ENCODE results near the gene WASHC4.
"Not testable (repeated sequence)": the region's sequence is repeated elsewhere in the genome, so short reads cannot be mapped to it uniquely, and the experiment has no call there.

WASHC4 gene

GRCh38 chr12:105085501-105085900, 22.0 kb upstream of the WASHC4 start:
- intact Hi-C loops (cut with DNase I; ENCODE audit: low total_unique reads): no loop called here

DNA sequence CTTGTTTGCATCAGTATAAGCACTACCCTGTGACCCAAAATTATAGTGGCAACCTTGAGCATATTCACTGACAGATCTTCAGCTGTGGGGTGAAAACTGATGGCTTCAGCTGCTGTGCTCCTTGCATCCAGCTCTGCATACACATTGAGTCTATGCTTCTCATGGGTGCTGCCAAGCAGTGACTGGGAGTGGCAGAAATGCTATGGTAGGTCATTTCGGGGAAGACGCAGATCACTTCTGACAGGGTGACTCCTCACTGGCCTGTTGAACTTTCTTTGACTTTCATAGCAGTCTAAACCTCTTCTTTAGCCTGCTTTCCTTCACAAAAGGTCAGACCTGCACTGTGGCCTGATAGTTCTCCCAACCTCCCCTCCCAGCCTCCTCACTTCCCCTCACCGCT, 17.7 kb upstream of the WASHC4 start:
- no peaks in the 10 kb centered on the region for H3K27me3 ChIP-seq
- no peak overlapping the region for H3K4me3 ChIP-seq
- no peak overlapping the region for H3K27ac ChIP-seq
- no peak for DNase-seq
- H3K9me3 ChIP-seq: no peaks in the 10 kb centered on the region
- no peak for TF ChIP-seq CTCF (IDR thresholded peaks at IDR 0.05)
- H3K4me1 ChIP-seq: peaks cover 0 to under 1% (median 0%) of the 10 kb centered on the region in 4 donors
- intact Hi-C loops (cut with DNase I; ENCODE audit: low total_unique reads): no loop called here
- H3K36me3 ChIP-seq: no peaks in the 10 kb centered on the region

More at GRCh38 chr12:105085501-105085900, 22.0 kb upstream of the WASHC4 start:
- H3K27me3 ChIP-seq: no peaks in the 10 kb centered on the region
- no peaks in the 10 kb centered on the region for H3K36me3 ChIP-seq
- DNase-seq: no peak
- peaks cover 0 to 21% (median 7%) of the 10 kb centered on the region in 4 donors for H3K4me1 ChIP-seq
- H3K4me3 ChIP-seq: no peak overlapping the region
- no peak for TF ChIP-seq CTCF (IDR thresholded peaks at IDR 0.05)
- H3K9me3 ChIP-seq: no peaks in the 10 kb centered on the region
- no peak overlapping the region for H3K27ac ChIP-seq

GRCh38 chr12:105090361-105090760, 17.2 kb upstream of the WASHC4 start:
- H3K4me3 ChIP-seq: no peak overlapping the region
- no peak for TF ChIP-seq CTCF (IDR thresholded peaks at IDR 0.05)
- no peaks in the 10 kb centered on the region for H3K36me3 ChIP-seq
- peaks cover 0 to 4% (median 0%) of the 10 kb centered on the region in 3 donors for H3K9me3 ChIP-seq
- intact Hi-C loops (cut with DNase I; ENCODE audit: low total_unique reads): no loop called here
- H3K27ac ChIP-seq: no peak overlapping the region
- H3K27me3 ChIP-seq: no peaks in the 10 kb centered on the region
- no peak for DNase-seq
- no peaks in the 10 kb centered on the region for H3K4me1 ChIP-seq

- Histone ChIP-seq H3K27ac (no peak overlapping the region), H3K4me1 (no peaks in the 10 kb centered on the region), H3K27me3 (no peaks in the 10 kb centered on the region), H3K36me3 (no peaks in the 10 kb centered on the region), H3K9me3 (peaks cover 0 to 6% (median 0%) of the 10 kb centered on the region in 3 donors), H3K4me3 (no peak overlapping the region)
- intact Hi-C loops (cut with DNase I; ENCODE audit: low total_unique reads): no loop called here
- no peak for DNase-seq
- TF ChIP-seq CTCF (IDR thresholded peaks at IDR 0.05): no peak
Measured at GRCh38 chr12:105091476-105092206, 15.9 kb upstream of the WASHC4 start.

GRCh38 chr12:105092336-105092735, 15.2 kb upstream of the WASHC4 start:
- Histone ChIP-seq H3K27ac (no peak overlapping the region), H3K27me3 (no peaks in the 10 kb centered on the region), H3K36me3 (no peaks in the 10 kb centered on the region), H3K4me3 (no peak overlapping the region), H3K9me3 (peaks cover 0 to 6% (median 0%) of the 10 kb centered on the region in 3 donors), H3K4me1 (no peaks in the 10 kb centered on the region)
- intact Hi-C loops (cut with DNase I; ENCODE audit: low total_unique reads): no loop called here
- DNase-seq: no peak
- no peak for TF ChIP-seq CTCF (IDR thresholded peaks at IDR 0.05)

DNA sequence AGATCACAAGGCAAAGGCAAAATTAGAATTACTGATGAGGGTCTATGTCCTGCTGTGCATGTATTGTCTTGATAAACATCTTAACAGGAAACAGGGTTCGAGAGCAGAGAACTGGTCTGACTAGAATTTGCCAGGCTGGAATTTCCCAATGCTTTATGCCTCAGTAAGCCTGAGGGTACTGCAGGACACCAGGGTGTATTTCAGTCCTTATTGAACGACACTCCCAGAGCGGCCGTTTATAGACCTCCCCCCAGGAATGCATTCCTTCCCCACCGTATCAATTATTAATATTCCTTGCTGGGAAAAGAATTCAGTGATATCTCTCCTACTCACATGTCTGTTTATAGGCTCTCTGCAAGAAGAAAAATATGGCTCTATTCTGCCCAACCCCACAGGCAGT, 12.2 kb upstream of the WASHC4 start:
- H3K27ac ChIP-seq; H3K9me3 ChIP-seq; H3K27me3 ChIP-seq; H3K36me3 ChIP-seq; H3K4me1 ChIP-seq; H3K4me3 ChIP-seq; intact Hi-C loops (cut with DNase I; ENCODE audit: low total_unique reads); DNase-seq: not testable (repeated sequence)

Data from tibial artery (tissue), 4 donors.